CD14-positive monocyte (primary cell): ENCODE data around the gene CFAP20DC. TPM values are rescaled to one million over a fixed set of nuclear protein-coding genes. Genes with fewer than 3 reads are reported as not detected.

ENCODE experiments used
- DNase-seq, 3 donors: peaks; one replicate each; pipeline ENCODE4 v3.0.0-alpha.2; 2011 to 2022
- H2AFZ ChIP-seq: 2 replicates; pipeline ENCODE4 v1.6.0; 2012; ENCODE audit warnings: mild to moderate bottlenecking, low read depth, low read length, inconsistent platforms; ENCODE audit not compliant: insufficient read depth, poor library complexity, severe bottlenecking
- H3K27ac ChIP-seq, 2 donors: 1 replicate in 1 of 2; 2 replicates in 1 of 2; pipeline ENCODE4 v1.5.1; 2012 to 2013; ENCODE audit warnings: low read length in 2 of 2, control low read depth in 1 of 2, inconsistent platforms in 1 of 2, low read depth in 1 of 2, mild to moderate bottlenecking in 1 of 2
- H3K27me3 ChIP-seq, 2 donors: one replicate each; pipeline versions ENCODE4 v1.6.0 to v1.6.1; 2011 to 2013; ENCODE audit warnings: low read length in 2 of 2; ENCODE audit not compliant: control insufficient read depth in 2 of 2, insufficient read depth in 2 of 2
- H3K36me3 ChIP-seq, 2 donors: replicated peaks in 1 of 2; 1 replicate in 1 of 2; 2 replicates in 1 of 2; pipeline versions ENCODE4 v1.5.1 to v1.6.1; 2012 to 2013; ENCODE audit warnings: low read length in 2 of 2, control low read depth in 1 of 2, inconsistent platforms in 1 of 2, mild to moderate bottlenecking in 1 of 2; ENCODE audit not compliant: insufficient read depth in 2 of 2, control insufficient read depth in 1 of 2
- H3K4me1 ChIP-seq, 2 donors: 1 replicate in 1 of 2; 2 replicates in 1 of 2; pipeline versions ENCODE4 v1.5.1 to v1.6.1; 2012 to 2013; ENCODE audit warnings: low read length in 2 of 2, control low read depth in 1 of 2, inconsistent platforms in 1 of 2, mild to moderate bottlenecking in 1 of 2, moderate library complexity in 1 of 2; ENCODE audit not compliant: insufficient read depth in 2 of 2, control insufficient read depth in 1 of 2
- H3K4me2 ChIP-seq: replicated peaks from 2 replicates; pipeline ENCODE3; 2012; ENCODE audit warnings: low read length, moderate library complexity, mild to moderate bottlenecking; ENCODE audit not compliant: poor library complexity, severe bottlenecking; ENCODE audit errors: extremely low read depth
- H3K4me3 ChIP-seq, 3 experiments: fragments of 200-600 bp in 1 of 3; sonication (generic) in 1 of 3; replicated peaks in 1 of 3; 1 replicate in 2 of 3; 2 replicates in 1 of 3; pipeline ENCODE4 v1.5.1; 2011 to 2013; ENCODE audit warnings: low read length in 3 of 3, mild to moderate bottlenecking in 3 of 3, control low read depth in 2 of 3, low read depth in 2 of 3, inconsistent platforms in 1 of 3, moderate library complexity in 1 of 3
- H3K79me2 ChIP-seq: 2 replicates; pipeline ENCODE4 v1.6.0; 2012; ENCODE audit warnings: mild to moderate bottlenecking, control low read depth, inconsistent platforms, low read length, moderate library complexity; ENCODE audit not compliant: insufficient read depth
- H3K9ac ChIP-seq: 2 replicates; pipeline ENCODE4 v1.6.0; 2017; ENCODE audit warnings: low read length, mild to moderate bottlenecking; ENCODE audit not compliant: insufficient read depth, poor library complexity, severe bottlenecking
- H3K9me3 ChIP-seq, 2 donors: replicated peaks in 1 of 2; 1 replicate in 1 of 2; 2 replicates in 1 of 2; pipeline versions ENCODE4 v1.5.1 to v1.6.1; 2012 to 2013; ENCODE audit warnings: low read length in 2 of 2, control low read depth in 1 of 2; ENCODE audit not compliant: control insufficient read depth in 1 of 2, insufficient read depth in 1 of 2
- H4K20me1 ChIP-seq: 2 replicates; pipeline ENCODE4 v1.6.0; 2012; ENCODE audit warnings: mild to moderate bottlenecking, low read length, control low read depth, moderate library complexity; ENCODE audit not compliant: insufficient read depth
- H3K27ac Mint-ChIP-seq, 7 donors: one replicate each; pipeline ENCODE4 v1.8.0; 2020; ENCODE audit warnings: mild to moderate bottlenecking in 7 of 7, mixed read lengths in 7 of 7, moderate library complexity in 6 of 7, inconsistent platforms in 2 of 7
- H3K27me3 Mint-ChIP-seq, 3 donors: one replicate each; pipeline ENCODE4 v1.8.0; 2021 to 2022; ENCODE audit warnings: low read depth in 3 of 3, mild to moderate bottlenecking in 3 of 3, mixed read lengths in 3 of 3, moderate library complexity in 3 of 3, inconsistent platforms in 1 of 3
- H3K36me3 Mint-ChIP-seq, 2 donors: one replicate each; pipeline ENCODE4 v1.8.0; 2020; ENCODE audit warnings: mixed read lengths in 2 of 2, inconsistent platforms in 1 of 2, mild to moderate bottlenecking in 1 of 2
- H3K4me1 Mint-ChIP-seq: one replicate; pipeline ENCODE4 v1.8.0; 2020; ENCODE audit warnings: mild to moderate bottlenecking, mixed read lengths
- H3K4me3 Mint-ChIP-seq, 2 donors: one replicate each; pipeline ENCODE4 v1.8.0; 2020; ENCODE audit warnings: mild to moderate bottlenecking in 2 of 2, mixed read lengths in 2 of 2, moderate library complexity in 1 of 2
- H3K9me3 Mint-ChIP-seq, 7 donors: one replicate each; pipeline ENCODE4 v1.8.0; 2020 to 2022; ENCODE audit warnings: mixed read lengths in 7 of 7, mild to moderate bottlenecking in 6 of 7, moderate library complexity in 6 of 7, inconsistent platforms in 2 of 7
- CTCF ChIP-seq: fragments of 200-600 bp; IDR thresholded peaks from one replicate; pipeline ENCODE4 v1.8.0; 2022; ENCODE audit warnings: antibody characterized with exemption, mild to moderate bottlenecking
- WGBS: methylation state at CpG from one replicate; pipeline ENCODE4 v1.1.5; 2013; ENCODE audit warnings: missing lambda C conversion rate; ENCODE audit not compliant: insufficient coverage; 5-methylcytosine and 5-hydroxymethylcytosine counted together
- intact Hi-C, 2 donors: fragments of 100-400 bp; cut with micrococcal nuclease; formaldehyde crosslinking; loops; one replicate each; pipeline versions ENCODE4 v1.15.0 to v1.15.1; 2023
- polyA plus RNA-seq, 3 donors: library from polyadenylated mRNA; depleted of rRNA in 1 of 3; unstranded in 2 of 3; stranded (reverse) in 1 of 3; fragments of 300-500 nt in 2 of 3; fragments of >200 nt in 1 of 3; fragmentation: Illumina TruSeq in 2 of 3; gene quantifications; 1 replicate in 2 of 3; 2 replicates in 1 of 3; pipeline ENCODE4 v1.2.3, GENCODE V29; 2012 to 2021

Gene CFAP20DC
- polyA plus RNA-seq, 3 donors, result not detected

- H3K9me3 ChIP-seq, result no peaks in the 10 kb centered on the region
- H3K27me3 ChIP-seq, result no peaks in the 10 kb centered on the region
- DNase-seq, result no peak
- Mint-ChIP-seq H3K4me1 (no peaks in the 10 kb centered on the region), H3K27ac (no peak overlapping the region), H3K4me3 (no peak overlapping the region), H3K36me3 (no peaks in the 10 kb centered on the region), H3K9me3 (peaks cover 0 to 3% (median 0%) of the 10 kb centered on the region in 7 donors), H3K27me3 (no peaks in the 10 kb centered on the region)
- intact Hi-C loops, result no loop called here
- H3K27ac ChIP-seq, result no peak overlapping the region
- no peak overlapping the region for H3K9ac ChIP-seq
- no peaks in the 10 kb centered on the region for H3K36me3 ChIP-seq
- H3K4me2 ChIP-seq, result no peak overlapping the region
- no peaks in the 10 kb centered on the region for H3K4me1 ChIP-seq
- no peaks in the 10 kb centered on the region for H4K20me1 ChIP-seq
- no peaks in the 10 kb centered on the region for H3K79me2 ChIP-seq
- H3K4me3 ChIP-seq, result no peak overlapping the region
- no peak for TF ChIP-seq CTCF
- WGBS, result no CpG with 5 or more reads among the region's 5 CpGs
- H2AFZ ChIP-seq, result no peak overlapping the region
Observed at GRCh38 chr3:59016930-59017616, 32.8 kb downstream of the CFAP20DC start.

- no peaks in the 10 kb centered on the region for H3K4me1 Mint-ChIP-seq
- H3K4me1 ChIP-seq, result no peaks in the 10 kb centered on the region
- no peak overlapping the region for H3K27ac Mint-ChIP-seq
- no peak overlapping the region for H3K4me2 ChIP-seq
- H3K9me3 ChIP-seq, result no peaks in the 10 kb centered on the region
- H3K9me3 Mint-ChIP-seq, result peaks cover 0 to 3% (median 1%) of the 10 kb centered on the region in 7 donors
- no peak overlapping the region for H3K4me3 Mint-ChIP-seq
- H3K36me3 Mint-ChIP-seq, result no peaks in the 10 kb centered on the region
- H3K4me3 ChIP-seq, result no peak overlapping the region
- H3K9ac ChIP-seq, result no peak overlapping the region
- no peaks in the 10 kb centered on the region for H3K27me3 ChIP-seq
- H3K36me3 ChIP-seq, result no peaks in the 10 kb centered on the region
- no peaks in the 10 kb centered on the region for H3K79me2 ChIP-seq
- intact Hi-C loops, result no loop called here
- peaks cover 0 to 1% (median 0%) of the 10 kb centered on the region in 3 donors for H3K27me3 Mint-ChIP-seq
- no peak for DNase-seq
- no peak overlapping the region for H3K27ac ChIP-seq
- no peak for TF ChIP-seq CTCF
- no peak overlapping the region for H2AFZ ChIP-seq
- H4K20me1 ChIP-seq, result no peaks in the 10 kb centered on the region
- no CpG with 5 or more reads among the region's 1 CpG for WGBS
Observed at GRCh38 chr3:59013611-59014010, 36.2 kb downstream of the CFAP20DC start.
